Common myeloid progenitor, CD34-positive (primary cell): ENCODE measurements around the gene HEATR5A.

Source experiments
- CTCF ChIA-PET: fragments of 350-600 bp; sonication (Branson Sonifier 250); formaldehyde crosslinking; loops from one replicate; lab custom pipeline; 2021; ENCODE audit warnings: antibody characterized with exemption; lab: Charles Lee
- POLR2A ChIA-PET: fragments of 350-600 bp; sonication (Branson Sonifier 250); formaldehyde crosslinking; loops from one replicate; lab custom pipeline; 2021; ENCODE audit warnings: antibody characterized with exemption; lab: Charles Lee
- DNase-seq, 3 donors: peaks; one replicate each; pipeline versions ENCODE4 v3.0.0 to v3.0.0-alpha.2; 2013
- H3K27ac ChIP-seq, 2 experiments: 1 replicate in 1 of 2; 2 replicates in 1 of 2; pipeline ENCODE4 v1.7.0; 2013; ENCODE audit warnings: inconsistent platforms in 2 of 2, low read length in 2 of 2, mild to moderate bottlenecking in 2 of 2, low read depth in 1 of 2, moderate library complexity in 1 of 2; ENCODE audit not compliant: severe bottlenecking in 2 of 2, insufficient read depth in 1 of 2, poor library complexity in 1 of 2
- H3K27me3 ChIP-seq, 5 experiments: replicated peaks in 2 of 5; 1 replicate in 3 of 5; 2 replicates in 2 of 5; pipeline versions ENCODE4 v1.6.1 to v1.7.0; 2013; ENCODE audit warnings: low read length in 4 of 5, mild to moderate bottlenecking in 2 of 5, moderate library complexity in 2 of 5, inconsistent platforms in 1 of 5; ENCODE audit not compliant: insufficient read depth in 5 of 5, control insufficient read depth in 4 of 5
- H3K36me3 ChIP-seq, 4 experiments: 1 replicate in 2 of 4; 2 replicates in 2 of 4; pipeline versions ENCODE4 v1.6.1 to v1.7.0; 2013; ENCODE audit warnings: low read length in 3 of 4, control low read depth in 1 of 4, mild to moderate bottlenecking in 1 of 4; ENCODE audit not compliant: control insufficient read depth in 4 of 4, insufficient read depth in 4 of 4
- H3K4me1 ChIP-seq, 4 experiments: 1 replicate in 3 of 4; 2 replicates in 1 of 4; pipeline versions ENCODE4 v1.6.1 to v1.7.1; 2013; ENCODE audit warnings: low read length in 3 of 4, mild to moderate bottlenecking in 3 of 4, control low read depth in 1 of 4, inconsistent platforms in 1 of 4, moderate library complexity in 1 of 4; ENCODE audit not compliant: control insufficient read depth in 4 of 4, insufficient read depth in 4 of 4; ENCODE audit errors: control extremely low read depth in 1 of 4
- H3K4me3 ChIP-seq, 7 experiments: 1 replicate in 4 of 7; 2 replicates in 3 of 7; pipeline versions ENCODE4 v1.5.1 to v1.7.0; 2013; ENCODE audit warnings: mild to moderate bottlenecking in 7 of 7, low read length in 6 of 7, moderate library complexity in 6 of 7, inconsistent platforms in 2 of 7, low read depth in 2 of 7, control low read depth in 1 of 7; ENCODE audit not compliant: insufficient read depth in 4 of 7, control insufficient read depth in 1 of 7; ENCODE audit errors: extremely low read depth in 1 of 7
- H3K9me3 ChIP-seq, 5 experiments: 1 replicate in 4 of 5; 2 replicates in 1 of 5; pipeline versions ENCODE4 v1.6.1 to v1.7.1; 2013; ENCODE audit warnings: low read length in 4 of 5, mild to moderate bottlenecking in 2 of 5, inconsistent platforms in 1 of 5, low read depth in 1 of 5, moderate library complexity in 1 of 5; ENCODE audit not compliant: control insufficient read depth in 4 of 5, insufficient read depth in 2 of 5; ENCODE audit errors: control extremely low read depth in 1 of 5
- WGBS: methylation state at CpG from one replicate; pipeline ENCODE4 v1.1.5; 2013; ENCODE audit not compliant: insufficient coverage; 5-methylcytosine and 5-hydroxymethylcytosine counted together

Gene HEATR5A

DNA sequence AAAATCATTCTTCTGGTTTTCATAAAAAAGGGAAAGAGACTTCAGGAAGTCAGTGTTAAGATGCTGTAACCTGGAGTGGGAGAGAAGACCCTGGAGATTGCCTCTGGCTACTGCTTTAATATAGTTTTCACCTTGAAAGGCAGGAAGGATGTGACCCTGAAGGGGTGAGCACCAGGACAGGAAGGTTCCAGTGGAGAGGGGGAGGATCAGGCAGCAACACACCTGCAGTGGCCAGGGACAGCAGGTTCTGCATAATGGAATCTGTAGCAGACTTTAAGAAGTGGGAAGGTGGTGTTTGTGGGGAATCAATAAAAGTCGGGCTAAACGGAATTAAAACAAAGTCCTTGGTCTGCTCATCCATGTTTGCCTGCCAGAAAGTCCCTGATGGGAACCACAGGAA is 6.3 kb upstream of the HEATR5A start:
- WGBS, result no CpG with 5 or more reads among the region's 2 CpGs
- ChIA-PET POLR2A (interaction anchor here (0.6 kb wide), 1 partner anchor 49 kb away, joined by 3 read pairs; no protein-coding TSS in a partner anchor), CTCF (interaction anchor here (1.4 kb wide), 1 partner anchor 23 kb away, joined by 3 read pairs; no protein-coding TSS in a partner anchor)
- peaks cover 0 to 7% (median 2%) of the 10 kb centered on the region in 4 experiments for H3K36me3 ChIP-seq
- H3K4me1 ChIP-seq, result no peaks in the 10 kb centered on the region
- H3K27ac ChIP-seq, result no peak overlapping the region
- H3K9me3 ChIP-seq, result peaks cover 0 to 6% (median 3%) of the 10 kb centered on the region in 5 experiments
- H3K27me3 ChIP-seq, result no peaks in the 10 kb centered on the region
- H3K4me3 ChIP-seq, result no peak overlapping the region
- no peak for DNase-seq

DNA sequence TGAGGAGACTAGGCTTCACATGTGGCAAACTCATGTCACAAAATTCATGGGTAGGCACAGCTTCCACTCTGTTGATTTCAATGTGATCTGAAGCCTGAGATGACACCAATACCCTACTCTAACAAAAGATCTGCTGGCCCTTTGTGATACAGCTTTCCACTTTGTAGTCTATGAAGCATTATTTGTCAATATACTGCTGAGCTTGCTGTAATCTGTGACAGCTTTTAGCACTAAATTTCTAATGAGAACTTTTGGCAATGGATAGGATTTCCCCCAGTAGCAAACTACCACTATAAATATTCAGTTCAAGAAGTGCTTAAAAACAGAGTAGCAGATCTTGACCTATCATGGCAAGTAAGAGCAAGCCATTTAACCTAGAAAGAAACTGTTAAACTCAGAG is 5.6 kb upstream of the HEATR5A start:
- H3K36me3 ChIP-seq, result peaks cover 0 to 6% (median 0%) of the 10 kb centered on the region in 4 experiments
- ChIA-PET POLR2A (no interaction called here), CTCF (no interaction called here)
- H3K4me3 ChIP-seq, result no peak overlapping the region
- H3K9me3 ChIP-seq, result no peaks in the 10 kb centered on the region
- DNase-seq, result no peak
- H3K27ac ChIP-seq, result no peak overlapping the region
- peaks cover 0 to 4% (median 1%) of the 10 kb centered on the region in 4 experiments for H3K4me1 ChIP-seq
- no peaks in the 10 kb centered on the region for H3K27me3 ChIP-seq

DNA sequence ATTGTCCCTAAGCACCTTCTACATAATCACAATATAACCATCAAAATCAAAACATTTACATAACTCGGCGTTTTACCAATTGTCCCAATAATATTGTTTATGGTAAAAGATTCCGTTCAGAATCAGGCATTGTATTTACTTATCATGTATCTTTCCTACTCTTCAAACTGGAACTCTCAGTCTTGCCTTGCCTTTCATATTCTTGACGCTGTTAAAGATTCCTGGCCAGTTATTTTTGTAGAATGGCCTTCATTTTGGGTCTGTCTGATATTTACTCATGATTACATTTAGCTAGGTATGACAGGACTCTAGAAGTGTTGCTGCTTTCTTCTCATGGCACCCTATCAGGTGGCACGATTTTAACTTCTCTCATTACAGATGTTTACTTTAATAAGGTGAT is 850 bp upstream of the HEATR5A start:
- CTCF ChIA-PET, result interaction anchor here (1.2 to 4.8 kb wide), 4 partner anchors 9 to 43 kb away, joined by 4 to 20 read pairs (median 5); no protein-coding TSS in a partner anchor
- Histone ChIP-seq H3K27ac (peak overlapping the region in 1 of 2 experiments; percentile 72), H3K4me3 (peak overlapping the region in 4 of 7 experiments; percentile 84 to 99 (median 99)), H3K27me3 (no peaks in the 10 kb centered on the region), H3K4me1 (peaks cover 0 to 22% (median 13%) of the 10 kb centered on the region in 4 experiments), H3K36me3 (peaks cover 0 to 3% (median 0%) of the 10 kb centered on the region in 4 experiments), H3K9me3 (no peaks in the 10 kb centered on the region)
- DNase-seq, result no peak
- WGBS, result no CpG with 5 or more reads among the region's 5 CpGs
- POLR2A ChIA-PET, result interaction anchor here (1.1 kb wide), 1 partner anchor 29 kb away, joined by 9 read pairs; no protein-coding TSS in a partner anchor

DNA sequence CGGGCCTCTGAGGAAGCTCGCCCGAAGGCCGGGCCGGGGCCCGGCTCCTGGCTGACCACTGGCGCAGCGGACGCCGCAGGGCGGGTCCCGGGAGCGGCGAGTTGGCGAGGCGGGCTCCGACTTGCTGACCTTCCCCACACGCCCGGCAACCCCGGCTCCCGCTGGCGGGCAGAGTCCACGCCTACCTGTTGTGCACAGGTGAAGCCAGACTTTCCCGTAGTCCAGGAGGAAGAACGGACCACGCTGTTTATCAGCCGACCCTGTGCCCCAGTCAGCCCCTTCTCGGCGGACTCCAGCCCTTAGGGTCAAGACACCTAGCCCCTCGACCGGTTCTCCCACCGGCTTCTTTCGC is 407 bp downstream of the HEATR5A start:
- Histone ChIP-seq H3K36me3 (peaks cover 0 to 3% (median 0%) of the 10 kb centered on the region in 4 experiments), H3K4me1 (peaks cover 0 to 22% (median 13%) of the 10 kb centered on the region in 4 experiments), H3K4me3 (peak overlapping the region; percentile 59 to 99 (median 98)), H3K27ac (peak overlapping the region; percentile 47 to 90), H3K27me3 (no peaks in the 10 kb centered on the region), H3K9me3 (no peaks in the 10 kb centered on the region)
- 0% methylated on average over 32 of the region's 33 CpGs for WGBS
- peak in 1 of 3 donors; percentile 4 for DNase-seq
- POLR2A ChIA-PET, result interaction anchor here (0.6 to 0.8 kb wide), 5 partner anchors 24 to 333 kb away, joined by 3 to 5 read pairs (median 3); no protein-coding TSS in a partner anchor
- CTCF ChIA-PET, result interaction anchor here (1.0 to 4.8 kb wide), 7 partner anchors 9 to 42 kb away, joined by 4 to 20 read pairs (median 6); partner anchors contain the start of gene DTD2

DNA sequence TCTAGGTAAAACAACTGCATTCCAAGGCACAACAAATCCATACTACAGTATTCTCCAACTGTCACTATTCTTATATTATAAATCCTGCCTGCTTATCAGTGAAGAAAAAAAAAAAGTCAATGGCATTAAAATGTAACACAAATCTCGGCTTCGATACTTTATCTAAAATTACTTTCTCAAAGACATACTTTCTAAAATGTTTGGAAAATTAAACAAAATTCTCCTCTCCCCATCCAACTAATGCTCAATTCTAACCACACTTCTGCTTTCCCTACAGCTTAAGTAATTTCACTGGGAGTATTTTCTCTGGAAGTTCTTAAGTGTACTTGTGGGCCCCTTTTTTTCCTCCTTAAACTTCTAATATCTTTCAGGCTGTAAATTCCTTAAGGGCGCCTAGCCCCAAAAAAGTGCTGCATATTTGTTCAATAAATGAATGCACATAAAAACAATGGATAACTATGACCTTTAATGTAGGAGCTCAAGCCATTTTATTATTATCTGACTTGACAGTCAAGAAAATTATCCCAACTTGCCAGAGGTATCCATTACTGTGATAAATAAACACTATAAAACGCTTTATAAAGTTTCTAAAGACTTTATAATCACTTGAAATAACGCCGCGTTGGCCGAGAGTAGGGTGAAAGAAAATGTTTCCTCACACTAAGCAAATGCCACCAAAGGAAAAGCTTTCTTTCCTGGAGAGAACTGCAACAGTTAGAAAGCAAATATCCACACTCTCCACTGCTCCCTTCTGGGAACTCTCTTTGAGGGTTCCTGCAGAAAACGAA is 977 bp downstream of the HEATR5A start:
- Histone ChIP-seq H3K9me3 (no peaks in the 10 kb centered on the region), H3K36me3 (peaks cover 0 to under 1% (median 0%) of the 10 kb centered on the region in 4 experiments), H3K4me1 (peaks cover 0 to 23% (median 13%) of the 10 kb centered on the region in 4 experiments), H3K27ac (peak overlapping the region; percentile 47 to 90), H3K4me3 (peak overlapping the region; percentile 59 to 99 (median 98)), H3K27me3 (no peaks in the 10 kb centered on the region)
- no peak for DNase-seq
- POLR2A ChIA-PET, result interaction anchor here (0.6 to 0.8 kb wide), 5 partner anchors 23 to 500 kb away, joined by 3 to 5 read pairs (median 3); no protein-coding TSS in a partner anchor
- WGBS, result 0% methylated on average over 1 of the region's 9 CpGs
- CTCF ChIA-PET, result interaction anchor here (0.6 to 4.8 kb wide), 6 partner anchors 9 to 39 kb away, joined by 3 to 20 read pairs (median 6); partner anchors contain the start of gene DTD2

DNA sequence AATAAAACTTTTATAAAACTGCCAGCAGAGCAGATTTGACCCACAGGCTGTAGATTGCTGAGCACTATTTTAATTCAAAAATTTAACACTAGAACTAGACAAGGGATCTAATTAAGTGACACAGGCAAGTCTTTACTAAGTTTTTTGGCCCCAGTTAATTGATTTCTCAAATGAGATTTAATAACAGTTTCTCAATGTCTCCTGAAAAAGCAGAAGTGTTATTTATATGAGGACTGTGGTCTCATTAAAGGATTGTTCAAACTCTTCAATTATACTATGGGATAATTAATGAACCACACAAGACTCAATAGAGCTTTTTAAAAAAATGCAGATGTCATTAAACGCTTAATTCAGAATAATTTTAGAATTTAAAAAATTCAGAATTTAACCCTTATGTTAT is 1.9 kb downstream of the HEATR5A start:
- Histone ChIP-seq H3K4me1 (peaks cover 0 to 28% (median 15%) of the 10 kb centered on the region in 4 experiments), H3K9me3 (no peaks in the 10 kb centered on the region), H3K4me3 (no peak overlapping the region), H3K27ac (no peak overlapping the region), H3K36me3 (no peaks in the 10 kb centered on the region), H3K27me3 (no peaks in the 10 kb centered on the region)
- ChIA-PET CTCF (interaction anchor here (0.6 to 4.8 kb wide), 5 partner anchors 12 to 38 kb away, joined by 3 to 20 read pairs (median 3); no protein-coding TSS in a partner anchor), POLR2A (no interaction called here)
- no CpG with 5 or more reads among the region's 1 CpG for WGBS
- DNase-seq, result no peak
